Kidney (tissue), 14 donors: ENCODE data around the gene HPS4. TPM values are rescaled to one million over a fixed set of nuclear protein-coding genes. Genes with fewer than 3 reads are reported as not detected.

Experiments
- DNase-seq, 5 donors: peaks; one replicate each; pipeline ENCODE4 v3.0.0-alpha.2; 2013 to 2020
- FAIRE-seq: peaks from 2 replicates; lab custom pipeline; 2012; peaks lifted over from hg19 to GRCh38; lab: Jason Lieb, UNC
- H3K27ac ChIP-seq, 2 donors: one replicate each; pipeline ENCODE4 v1.7.0; 2013; ENCODE audit warnings: low read depth in 2 of 2, low read length in 2 of 2, inconsistent platforms in 1 of 2
- H3K27me3 ChIP-seq: one replicate; pipeline ENCODE4 v1.7.1; 2013; ENCODE audit warnings: low read length, inconsistent platforms; ENCODE audit not compliant: control insufficient read depth, insufficient read depth
- H3K36me3 ChIP-seq, 3 donors: one replicate each; pipeline versions ENCODE4 v1.7.0 to v1.7.1; 2013; ENCODE audit warnings: low read length in 3 of 3, control low read depth in 1 of 3, inconsistent platforms in 1 of 3; ENCODE audit not compliant: insufficient read depth in 3 of 3, control insufficient read depth in 2 of 3
- H3K4me1 ChIP-seq, 3 donors: one replicate each; pipeline versions ENCODE4 v1.7.0 to v1.7.1; 2013; ENCODE audit warnings: low read length in 3 of 3, inconsistent platforms in 1 of 3, low read depth in 1 of 3; ENCODE audit not compliant: control insufficient read depth in 2 of 3, insufficient read depth in 2 of 3
- H3K4me3 ChIP-seq, 3 donors: one replicate each; pipeline versions ENCODE4 v1.7.0 to v1.8.1; 2013; ENCODE audit warnings: low read length in 3 of 3, control low read depth in 1 of 3, inconsistent platforms in 1 of 3
- H3K9ac ChIP-seq, 3 donors: one replicate each; pipeline versions ENCODE4 v1.7.0 to v1.7.1; 2013; ENCODE audit warnings: low read length in 3 of 3, control low read depth in 1 of 3, inconsistent platforms in 1 of 3
- H3K9me3 ChIP-seq, 3 donors: one replicate each; pipeline versions ENCODE4 v1.7.0 to v1.7.1; 2013; ENCODE audit warnings: low read length in 3 of 3, control low read depth in 1 of 3, inconsistent platforms in 1 of 3; ENCODE audit not compliant: control insufficient read depth in 2 of 3, insufficient read depth in 1 of 3
- CTCF ChIP-seq: IDR thresholded peaks from 3 replicates; pipeline ENCODE4 v1.5.1; 2012; ENCODE audit warnings: mild to moderate bottlenecking, moderate library complexity, borderline replicate concordance; ENCODE audit not compliant: insufficient read depth; ENCODE audit errors: extremely low read depth
- intact Hi-C: fragments of 100-400 bp; cut with DNase I; formaldehyde crosslinking; loops from one replicate; pipeline ENCODE4 v1.11.1; 2022
- polyA plus RNA-seq: library from polyadenylated mRNA; stranded (reverse); fragments of 350-450 nt; fragmentation: Illumina TruSeq; extraction: RNeasy Lipid Tissue Mini Kit (QIAGEN cat#74804); gene quantifications from one replicate; pipeline ENCODE4 v1.2.3, GENCODE V29; 2014; ENCODE audit warnings: low read depth, low replicate concordance; ENCODE audit not compliant: insufficient read depth
- total RNA-seq: library from RNA; stranded (reverse); fragmentation: NEBNext Ultra II Directional; extraction: Animal tissue kit (Norgen Biotek cat#: 25700); gene quantifications from one replicate; pipeline ENCODE4 v1.2.1, GENCODE V29; 2021
- donor health status: control.
- donor health status: control.
- donor health status: control.
- donor health status: control.
- donor health status: control.
- donor health status: DM: yes; HTN: yes; CAD: no.
- donor health status: Normal renal cell carcinoma (clear cell type).

The HPS4 gene
- total and polyA plus RNA-seq, 2 donors from 2014 or later, result 11.9 to 35.5 TPM

GRCh38 chr22:26479043-26479791, 4.4 kb downstream of the HPS4 start:
- DNase-seq (no peak), FAIRE-seq (no peak)
- Histone ChIP-seq H3K27me3 (no peaks in the 10 kb centered on the region), H3K4me1 (peaks cover 5 to 18% (median 5%) of the 10 kb centered on the region in 3 donors), H3K36me3 (peaks cover 2 to 21% (median 9%) of the 10 kb centered on the region in 3 donors), H3K27ac (no peak overlapping the region), H3K9me3 (no peaks in the 10 kb centered on the region), H3K9ac (peak overlapping the region in 1 of 3 donors; percentile 43), H3K4me3 (peak overlapping the region in 2 of 3 donors; percentile 34 to 46)
- intact Hi-C loops, result no loop called here
- no peak for TF ChIP-seq CTCF

- Histone ChIP-seq H3K4me1 (peaks cover 0 to 12% (median 5%) of the 10 kb centered on the region in 3 donors), H3K4me3 (no peak overlapping the region), H3K9me3 (no peaks in the 10 kb centered on the region), H3K27ac (no peak overlapping the region), H3K9ac (no peak overlapping the region), H3K27me3 (no peaks in the 10 kb centered on the region), H3K36me3 (peaks cover 2 to 28% (median 17%) of the 10 kb centered on the region in 3 donors)
- FAIRE-seq (no peak), DNase-seq (no peak)
- TF ChIP-seq CTCF, result no peak
- intact Hi-C loops, result no loop called here
Observed at GRCh38 chr22:26477341-26477731, 6.2 kb downstream of the HPS4 start.

- H3K4me1 ChIP-seq, result peaks cover 0 to 7% (median 5%) of the 10 kb centered on the region in 3 donors
- no peak for FAIRE-seq
- TF ChIP-seq CTCF, result no peak
- H3K4me3 ChIP-seq, result no peak overlapping the region
- no peak overlapping the region for H3K27ac ChIP-seq
- H3K9ac ChIP-seq, result no peak overlapping the region
- H3K36me3 ChIP-seq, result peaks cover 5 to 33% (median 22%) of the 10 kb centered on the region in 3 donors
- intact Hi-C loops, result no loop called here
- H3K9me3 ChIP-seq, result no peaks in the 10 kb centered on the region
- no peaks in the 10 kb centered on the region for H3K27me3 ChIP-seq
- no peak for DNase-seq
Observed at GRCh38 chr22:26476705-26477340, 6.8 kb downstream of the HPS4 start.
